HepG2 (cell line): ENCODE data around the gene TMEM167B. TPM values are rescaled to one million over a fixed set of nuclear protein-coding genes. Genes with fewer than 3 reads are reported as not detected.

Source experiments
- ADNP ChIP-seq: sonication (generic); formaldehyde crosslinking; IDR thresholded peaks from 2 replicates; pipeline ENCODE4 v1.4.0; 2020; ENCODE audit warnings: missing genetic modification reagents
- AHR ChIP-seq: IDR thresholded peaks from 2 replicates; pipeline ENCODE4 v1.6.1; 2018; ENCODE audit warnings: missing genetic modification reagents, missing compliant biosample characterization
- ETV5 ChIP-seq: IDR thresholded peaks from 2 replicates; pipeline ENCODE4 v1.6.1; 2018; ENCODE audit warnings: missing biosample characterization, missing genetic modification reagents, inconsistent platforms, borderline replicate concordance
- KLF13 ChIP-seq: sonication (generic); formaldehyde crosslinking; IDR thresholded peaks from 2 replicates; pipeline ENCODE4 v1.4.0; 2020; ENCODE audit warnings: mild to moderate bottlenecking, missing genetic modification reagents
- KMT2B ChIP-seq: IDR thresholded peaks from 2 replicates; pipeline ENCODE4 v1.6.1; 2016; ENCODE audit warnings: missing genetic modification reagents, missing compliant biosample characterization
- MAF1 ChIP-seq: sonication (generic); formaldehyde crosslinking; IDR thresholded peaks from 2 replicates; pipeline ENCODE4 v1.5.0; 2020; ENCODE audit warnings: missing genetic modification reagents, borderline replicate concordance
- MATR3 ChIP-seq: sonication (generic); formaldehyde crosslinking; IDR thresholded peaks from 2 replicates; pipeline ENCODE4 v1.4.0; 2020; ENCODE audit warnings: missing genetic modification reagents
- MIXL1 ChIP-seq: IDR thresholded peaks from 2 replicates; pipeline ENCODE4 v1.6.1; 2016
- NFYC ChIP-seq: IDR thresholded peaks from 2 replicates; pipeline ENCODE4 v1.6.1; 2016; ENCODE audit warnings: missing genetic modification reagents, missing compliant biosample characterization
- PBX3 ChIP-seq: sonication (generic); formaldehyde crosslinking; IDR thresholded peaks from 2 replicates; pipeline ENCODE4 v1.8.1; 2023; ENCODE audit warnings: missing genetic modification reagents, inconsistent platforms, borderline replicate concordance
- POLR2AphosphoS2 ChIP-seq: IDR thresholded peaks from 2 replicates; pipeline ENCODE4 v1.6.1; 2011; ENCODE audit warnings: low read depth, low read length, improper control_type of control experiment
- RBM22 ChIP-seq: fragments of 200-400 bp; formaldehyde crosslinking; optimal IDR thresholded peaks from 2 replicates; pipeline ENCODE3; 2017; ENCODE audit warnings: mild to moderate bottlenecking, low read length, moderate library complexity
- RELA ChIP-seq: sonication (generic); formaldehyde crosslinking; IDR thresholded peaks from 2 replicates; pipeline ENCODE4 v1.4.0; 2020; ENCODE audit warnings: missing genetic modification reagents
- SMAD9 ChIP-seq: sonication (generic); formaldehyde crosslinking; IDR thresholded peaks from 2 replicates; pipeline ENCODE4 v1.5.1; 2020; ENCODE audit warnings: mild to moderate bottlenecking, missing genetic modification reagents
- THAP7 ChIP-seq: sonication (generic); formaldehyde crosslinking; IDR thresholded peaks from 2 replicates; pipeline ENCODE4 v1.8.1; 2023; ENCODE audit warnings: mild to moderate bottlenecking, missing genetic modification reagents
- ZBTB4 ChIP-seq: sonication (generic); formaldehyde crosslinking; IDR thresholded peaks from 2 replicates; pipeline ENCODE4 v1.4.0; 2020; ENCODE audit warnings: missing genetic modification reagents, mild to moderate bottlenecking, borderline replicate concordance
- ZBTB49 ChIP-seq: sonication (generic); formaldehyde crosslinking; IDR thresholded peaks from 2 replicates; pipeline ENCODE4 v1.4.0; 2020; ENCODE audit warnings: missing genetic modification reagents, borderline replicate concordance
- ZNF138 ChIP-seq: sonication (generic); formaldehyde crosslinking; IDR thresholded peaks from 2 replicates; pipeline ENCODE4 v1.5.0; 2020; ENCODE audit warnings: mild to moderate bottlenecking, low read depth, missing genetic modification reagents
- ZNF20 ChIP-seq: sonication (generic); formaldehyde crosslinking; IDR thresholded peaks from 2 replicates; pipeline ENCODE4 v1.4.0; 2020; ENCODE audit warnings: mild to moderate bottlenecking, moderate library complexity, missing genetic modification reagents
- ZNF282 ChIP-seq: fragments of 450-650 bp; IDR thresholded peaks from 2 replicates; pipeline ENCODE4 v1.6.1; 2018; ENCODE audit not compliant: partially characterized antibody
- ZNF446 ChIP-seq: sonication (generic); formaldehyde crosslinking; IDR thresholded peaks from 2 replicates; pipeline ENCODE4 v1.5.0; 2020; ENCODE audit warnings: mild to moderate bottlenecking, missing genetic modification reagents
- ZNF607 ChIP-seq: sonication (generic); formaldehyde crosslinking; IDR thresholded peaks from 2 replicates; pipeline ENCODE4 v1.5.1; 2020; ENCODE audit warnings: missing genetic modification reagents, mild to moderate bottlenecking, borderline replicate concordance
- ZNF724P ChIP-seq: sonication (generic); formaldehyde crosslinking; IDR thresholded peaks from 2 replicates; pipeline ENCODE4 v1.8.0; 2022; ENCODE audit warnings: missing genetic modification reagents, borderline replicate concordance
- ZNF75D ChIP-seq: sonication (generic); formaldehyde crosslinking; IDR thresholded peaks from 2 replicates; pipeline ENCODE4 v1.8.1; 2023; ENCODE audit warnings: missing genetic modification reagents, mild to moderate bottlenecking, borderline replicate concordance
- ZNF768 ChIP-seq: sonication (generic); formaldehyde crosslinking; IDR thresholded peaks from 2 replicates; pipeline ENCODE4 v1.4.0; 2020; ENCODE audit warnings: missing genetic modification reagents
- polyA plus RNA-seq, 8 experiments: library from polyadenylated mRNA; depleted of rRNA in 3 of 8; stranded (reverse) in 7 of 8; unstranded in 1 of 8; fragments of >200 nt; fragmentation: Illumina TruSeq in 4 of 8; extraction: Trizol in 4 of 8; gene quantifications; 2 replicates each; pipeline versions ENCODE4 v1.2.1 to v1.2.3, GENCODE V29; 2011 to 2016; ENCODE audit warnings: low read depth in 4 of 8, missing spikeins in 1 of 8, mixed read lengths in 1 of 8; ENCODE audit not compliant: insufficient read depth in 1 of 8
- total RNA-seq, 5 experiments: library from RNA; depleted of rRNA; stranded (reverse); fragments of >200 nt; fragmentation: Illumina TruSeq; extraction: Trizol; gene quantifications; 2 replicates each; pipeline ENCODE4 v1.2.3, GENCODE V29; 2016; ENCODE audit warnings: low read depth in 1 of 5

Gene TMEM167B
- total and polyA plus RNA-seq, 2 of the 13 experiments (the other 11 are each of a cell fraction or from before 2014, with no cell fraction given) = 9.5 to 22.4 TPM

- TF ChIP-seq ADNP (CRISPR knock-in tag) (no peak), ETV5 (CRISPR knock-in tag) (peak; percentile 73), NFYC (no peak), ZNF768 (CRISPR knock-in tag) (no peak), ZNF282 (no peak), ZBTB49 (CRISPR knock-in tag) (no peak), RBM22 (no peak), ZNF20 (CRISPR knock-in tag) (no peak), KMT2B (peak; percentile 57; the same call in 1 of the 2 replicates), ZNF138 (CRISPR knock-in tag) (no peak), ZNF724P (no peak), ZBTB4 (CRISPR knock-in tag) (no peak), AHR (CRISPR knock-in tag) (no peak), PBX3 (CRISPR knock-in tag) (no peak), ZNF446 (CRISPR knock-in tag) (no peak), KLF13 (CRISPR knock-in tag) (no peak), RELA (CRISPR knock-in tag) (no peak), MAF1 (no peak; the same call in 1 of the 2 replicates), POLR2AphosphoS2 (no peak), SMAD9 (no peak), MATR3 (CRISPR knock-in tag) (no peak), MIXL1 (CRISPR knock-in tag) (peak; percentile 82), THAP7 (CRISPR knock-in tag) (no peak), ZNF75D (CRISPR knock-in tag) (no peak), ZNF607 (CRISPR knock-in tag) (no peak)
Measured at GRCh38 chr1:109089242-109090015, 1.1 kb upstream of the TMEM167B start (continued).
